Testis (tissue), 3 donors: ENCODE data around the gene VIPR1. TPM values are rescaled to one million over a fixed set of nuclear protein-coding genes. Genes with fewer than 3 reads are reported as not detected.

ENCODE experiments used
- DNase-seq: peaks from one replicate; pipeline ENCODE4 v3.0.0-alpha.2; 2019
- H3K27ac ChIP-seq, 2 donors: fragments of 200-600 bp; sonication (generic); one replicate each; pipeline ENCODE4 v1.5.1; 2019
- H3K27me3 ChIP-seq: fragments of 200-600 bp; sonication (generic); one replicate; pipeline ENCODE4 v1.5.1; 2019
- H3K36me3 ChIP-seq: fragments of 200-600 bp; sonication (generic); one replicate; pipeline ENCODE4 v1.5.1; 2017; ENCODE audit warnings: low read depth; ENCODE audit errors: missing control alignments
- H3K4me1 ChIP-seq: fragments of 200-600 bp; sonication (generic); one replicate; pipeline ENCODE4 v1.5.1; 2019
- H3K4me3 ChIP-seq, 2 donors: fragments of 200-600 bp; sonication (generic); one replicate each; pipeline ENCODE4 v1.5.1; 2017 to 2019
- H3K9me3 ChIP-seq: fragments of 200-600 bp; sonication (generic); one replicate; pipeline ENCODE4 v1.5.1; 2017
- POLR2A ChIP-seq: fragments of 450-650 bp; IDR thresholded peaks from one replicate; pipeline ENCODE4 v1.6.1; 2017; ENCODE audit warnings: antibody characterized with exemption, mild to moderate bottlenecking, moderate library complexity
- WGBS, 2 donors: methylation state at CpG; one replicate each; pipeline ENCODE4 v1.1.5; 2018; 5-methylcytosine and 5-hydroxymethylcytosine counted together
- intact Hi-C: fragments of 100-400 bp; cut with DNase I; formaldehyde crosslinking; loops from one replicate; pipeline ENCODE4 v1.15.1; 2023; ENCODE audit warnings: low total_unique reads
- polyA plus RNA-seq: library from polyadenylated mRNA; stranded (reverse); fragments of 350-450 nt; fragmentation: Illumina TruSeq; extraction: RNeasy Lipid Tissue Mini Kit (QIAGEN cat#74804); gene quantifications from one replicate; pipeline ENCODE4 v1.2.3, GENCODE V29; 2014; ENCODE audit warnings: low read depth, low replicate concordance; ENCODE audit not compliant: insufficient read depth
- total RNA-seq, 2 donors: library from RNA; depleted of rRNA; stranded (reverse); fragments of >200 nt; gene quantifications; one replicate each; pipeline ENCODE4 v1.2.3, GENCODE V29; 2016
- TF ChIP-seq, protein P1 (sequence below), 3 experiments: fragments of 450-650 bp in 2 of 3; fragments of 200-600 bp in 1 of 3; sonication (generic) in 1 of 3; IDR thresholded peaks; one replicate each; pipeline ENCODE4 v1.5.1; 2016 to 2019; ENCODE audit warnings: antibody characterized with exemption in 3 of 3, mild to moderate bottlenecking in 2 of 3, moderate library complexity in 1 of 3

The VIPR1 gene
- total and polyA plus RNA-seq, 3 donors from 2014 or later, result 3.4 to 10.2 (median 4.6) TPM

DNA sequence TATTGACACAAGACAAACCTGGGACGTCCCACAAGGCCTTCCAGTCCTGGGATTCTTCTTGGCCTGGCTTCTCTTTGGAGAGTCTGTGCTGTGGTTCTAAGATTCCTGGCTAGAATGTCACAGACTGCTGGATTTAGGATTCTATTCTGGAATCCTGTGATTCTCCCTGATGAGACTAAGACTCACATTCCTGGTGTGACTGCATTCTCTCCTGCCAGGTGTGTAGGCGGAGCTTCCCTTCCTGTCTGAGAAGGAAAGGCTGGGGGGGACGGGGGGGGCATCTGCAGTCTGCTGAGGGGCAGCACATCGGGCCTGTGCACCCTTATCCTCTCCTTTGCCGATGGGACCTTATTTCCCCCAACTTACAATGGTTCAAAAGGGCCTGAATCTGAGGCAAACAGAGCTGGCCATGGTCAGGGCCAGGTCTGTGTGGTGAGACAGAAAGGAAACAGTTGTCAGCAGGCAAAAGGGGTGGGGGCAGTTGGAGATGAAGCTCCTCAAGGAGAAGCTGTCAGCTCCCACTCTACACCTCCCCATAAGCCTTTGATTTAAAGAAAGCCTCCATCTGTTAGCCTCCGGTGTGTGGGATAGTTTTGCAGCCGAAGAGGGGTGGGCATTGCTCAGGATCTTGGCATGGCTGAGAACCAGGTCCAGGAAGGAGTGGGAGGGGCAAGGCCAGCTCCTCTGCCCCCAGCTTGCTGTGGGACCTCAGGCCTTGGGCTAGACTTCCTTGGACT, 30.9 kb downstream of the VIPR1 start:
- no peaks in the 10 kb centered on the region for H3K4me1 ChIP-seq
- H3K36me3 ChIP-seq, result no peaks in the 10 kb centered on the region
- DNase-seq, result no peak
- H3K4me3 ChIP-seq, result no peak overlapping the region
- H3K27ac ChIP-seq, result no peak overlapping the region
- no peaks in the 10 kb centered on the region for H3K9me3 ChIP-seq
- intact Hi-C loops, result no loop called here
- TF ChIP-seq, protein P1, sequence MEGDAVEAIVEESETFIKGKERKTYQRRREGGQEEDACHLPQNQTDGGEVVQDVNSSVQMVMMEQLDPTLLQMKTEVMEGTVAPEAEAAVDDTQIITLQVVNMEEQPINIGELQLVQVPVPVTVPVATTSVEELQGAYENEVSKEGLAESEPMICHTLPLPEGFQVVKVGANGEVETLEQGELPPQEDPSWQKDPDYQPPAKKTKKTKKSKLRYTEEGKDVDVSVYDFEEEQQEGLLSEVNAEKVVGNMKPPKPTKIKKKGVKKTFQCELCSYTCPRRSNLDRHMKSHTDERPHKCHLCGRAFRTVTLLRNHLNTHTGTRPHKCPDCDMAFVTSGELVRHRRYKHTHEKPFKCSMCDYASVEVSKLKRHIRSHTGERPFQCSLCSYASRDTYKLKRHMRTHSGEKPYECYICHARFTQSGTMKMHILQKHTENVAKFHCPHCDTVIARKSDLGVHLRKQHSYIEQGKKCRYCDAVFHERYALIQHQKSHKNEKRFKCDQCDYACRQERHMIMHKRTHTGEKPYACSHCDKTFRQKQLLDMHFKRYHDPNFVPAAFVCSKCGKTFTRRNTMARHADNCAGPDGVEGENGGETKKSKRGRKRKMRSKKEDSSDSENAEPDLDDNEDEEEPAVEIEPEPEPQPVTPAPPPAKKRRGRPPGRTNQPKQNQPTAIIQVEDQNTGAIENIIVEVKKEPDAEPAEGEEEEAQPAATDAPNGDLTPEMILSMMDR (IDR thresholded peaks at IDR 0.05), result no peak
- no peak for TF ChIP-seq POLR2A
- no peaks in the 10 kb centered on the region for H3K27me3 ChIP-seq
- 72 to 77% methylated on average over 7 of the region's 7 CpGs for WGBS, 2 donors

DNA sequence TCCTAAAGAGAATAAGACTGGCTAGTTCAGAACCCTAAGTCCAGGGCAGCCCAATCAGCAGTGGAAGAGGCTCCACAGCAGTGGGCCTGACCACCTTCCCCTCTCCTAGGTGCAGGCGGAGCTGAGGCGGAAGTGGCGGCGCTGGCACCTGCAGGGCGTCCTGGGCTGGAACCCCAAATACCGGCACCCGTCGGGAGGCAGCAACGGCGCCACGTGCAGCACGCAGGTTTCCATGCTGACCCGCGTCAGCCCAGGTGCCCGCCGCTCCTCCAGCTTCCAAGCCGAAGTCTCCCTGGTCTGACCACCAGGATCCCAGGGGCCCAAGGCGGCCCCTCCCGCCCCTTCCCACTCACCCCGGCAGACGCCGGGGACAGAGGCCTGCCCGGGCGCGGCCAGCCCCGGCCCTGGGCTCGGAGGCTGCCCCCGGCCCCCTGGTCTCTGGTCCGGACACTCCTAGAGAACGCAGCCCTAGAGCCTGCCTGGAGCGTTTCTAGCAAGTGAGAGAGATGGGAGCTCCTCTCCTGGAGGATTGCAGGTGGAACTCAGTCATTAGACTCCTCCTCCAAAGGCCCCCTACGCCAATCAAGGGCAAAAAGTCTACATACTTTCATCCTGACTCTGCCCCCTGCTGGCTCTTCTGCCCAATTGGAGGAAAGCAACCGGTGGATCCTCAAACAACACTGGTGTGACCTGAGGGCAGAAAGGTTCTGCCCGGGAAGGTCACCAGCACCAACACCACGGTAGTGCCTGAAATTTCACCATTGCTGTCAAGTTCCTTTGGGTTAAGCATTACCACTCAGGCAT, 33.7 kb downstream of the VIPR1 start:
- intact Hi-C loops, result no loop called here
- H3K27ac ChIP-seq, result no peak overlapping the region
- no peaks in the 10 kb centered on the region for H3K36me3 ChIP-seq
- DNase-seq, result peak; percentile 74
- TF ChIP-seq POLR2A, result no peak
- TF ChIP-seq, protein P1 (IDR thresholded peaks at IDR 0.05), result peak in 1 of 3 experiments; percentile 46
- H3K4me1 ChIP-seq, result no peaks in the 10 kb centered on the region
- H3K27me3 ChIP-seq, result no peaks in the 10 kb centered on the region
- peak overlapping the region in 1 of 2 donors; percentile 38 for H3K4me3 ChIP-seq
- WGBS, 2 donors, result 29 to 74% methylated on average over 4 to 30 of the region's 35 CpGs
- H3K9me3 ChIP-seq, result no peaks in the 10 kb centered on the region

DNA sequence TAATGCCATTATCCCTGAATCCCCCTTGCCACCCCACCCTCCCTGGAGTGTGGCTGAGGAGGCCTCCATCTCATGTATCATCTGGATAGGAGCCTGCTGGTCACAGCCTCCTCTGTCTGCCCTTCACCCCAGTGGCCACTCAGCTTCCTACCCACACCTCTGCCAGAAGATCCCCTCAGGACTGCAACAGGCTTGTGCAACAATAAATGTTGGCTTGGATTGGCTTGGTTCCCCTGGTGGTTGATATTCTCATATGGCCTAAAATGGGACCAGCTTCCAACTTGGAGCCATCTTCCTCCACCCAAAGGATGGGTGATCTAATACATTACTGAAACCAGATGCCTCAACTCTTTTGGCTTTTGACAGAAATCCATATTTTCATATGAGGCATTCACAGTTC, 34.9 kb downstream of the VIPR1 start:
- Histone ChIP-seq H3K4me1 (no peaks in the 10 kb centered on the region), H3K27me3 (no peaks in the 10 kb centered on the region), H3K9me3 (no peaks in the 10 kb centered on the region), H3K4me3 (no peak overlapping the region), H3K36me3 (no peaks in the 10 kb centered on the region), H3K27ac (no peak overlapping the region)
- intact Hi-C loops, result no loop called here
- TF ChIP-seq, protein P1 (IDR thresholded peaks at IDR 0.05), result no peak
- TF ChIP-seq POLR2A, result no peak
- no peak for DNase-seq

DNA sequence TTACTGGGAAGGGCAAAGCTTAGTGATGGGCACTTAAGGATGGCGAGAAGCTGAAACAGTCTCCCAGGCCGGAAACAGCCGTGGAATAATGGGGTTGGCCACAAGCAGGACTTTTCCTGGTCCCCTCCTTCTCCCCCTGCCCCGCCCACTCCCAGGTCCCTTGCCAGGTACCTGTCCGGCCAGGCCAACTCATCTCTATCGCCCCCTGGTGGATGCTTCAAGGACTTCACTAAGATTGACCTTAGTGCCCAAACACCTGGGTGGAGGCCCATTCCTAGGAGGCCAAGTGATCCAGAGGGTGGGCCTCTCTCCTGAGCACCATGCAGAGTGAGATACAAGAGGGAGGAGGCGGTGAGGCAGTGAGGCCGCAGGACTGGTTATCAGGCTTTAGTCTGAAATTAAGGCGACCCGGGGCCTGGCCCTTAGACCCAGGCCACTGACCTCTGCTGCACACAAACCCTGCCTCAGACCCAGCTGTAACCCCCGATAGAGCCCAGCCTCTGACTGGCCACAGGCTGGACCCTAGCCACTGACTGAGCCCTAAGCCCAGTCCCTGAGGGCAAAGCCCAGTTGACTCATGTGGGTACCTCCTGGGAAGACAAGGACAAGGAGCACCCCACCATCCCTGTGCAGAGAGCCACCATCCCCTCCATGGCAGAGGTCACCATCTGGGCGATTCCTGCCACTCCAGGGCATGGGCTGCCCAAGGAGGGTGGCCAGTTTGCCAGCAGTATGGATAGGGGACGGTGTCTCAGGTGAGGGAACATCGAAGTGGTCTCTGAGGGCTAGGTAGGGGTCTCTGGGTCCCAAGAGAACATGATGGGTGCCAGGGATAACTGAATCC, 37.6 kb downstream of the VIPR1 start:
- Histone ChIP-seq H3K4me3 (no peak overlapping the region), H3K27me3 (no peaks in the 10 kb centered on the region), H3K4me1 (peaks cover 1% of the 10 kb centered on the region), H3K27ac (no peak overlapping the region), H3K36me3 (no peaks in the 10 kb centered on the region), H3K9me3 (no peaks in the 10 kb centered on the region)
- intact Hi-C loops, result no loop called here
- TF ChIP-seq POLR2A, result no peak
- TF ChIP-seq, protein P1 (IDR thresholded peaks at IDR 0.05), result peak; percentile 57 to 83 (median 65)
- peak; percentile 74 for DNase-seq
- WGBS, 2 donors, result 66 to 81% methylated on average over 13 to 14 of the region's 14 CpGs
